Stimulated activated CD8-positive, alpha-beta memory T cell treated with anti-CD3 and anti-CD28 coated beads, Interleukin-12 subunit alpha, Interleukin-12 subunit beta, amount 100 ng/mL, for 24 hours (primary cell): Measurements from ENCODE around the gene ABHD8.

Source experiments
- DNase-seq: peaks from one replicate; pipeline ENCODE4 v3.0.0-alpha.2; 2020; ENCODE audit errors: extremely low read depth

Gene ABHD8

DNA sequence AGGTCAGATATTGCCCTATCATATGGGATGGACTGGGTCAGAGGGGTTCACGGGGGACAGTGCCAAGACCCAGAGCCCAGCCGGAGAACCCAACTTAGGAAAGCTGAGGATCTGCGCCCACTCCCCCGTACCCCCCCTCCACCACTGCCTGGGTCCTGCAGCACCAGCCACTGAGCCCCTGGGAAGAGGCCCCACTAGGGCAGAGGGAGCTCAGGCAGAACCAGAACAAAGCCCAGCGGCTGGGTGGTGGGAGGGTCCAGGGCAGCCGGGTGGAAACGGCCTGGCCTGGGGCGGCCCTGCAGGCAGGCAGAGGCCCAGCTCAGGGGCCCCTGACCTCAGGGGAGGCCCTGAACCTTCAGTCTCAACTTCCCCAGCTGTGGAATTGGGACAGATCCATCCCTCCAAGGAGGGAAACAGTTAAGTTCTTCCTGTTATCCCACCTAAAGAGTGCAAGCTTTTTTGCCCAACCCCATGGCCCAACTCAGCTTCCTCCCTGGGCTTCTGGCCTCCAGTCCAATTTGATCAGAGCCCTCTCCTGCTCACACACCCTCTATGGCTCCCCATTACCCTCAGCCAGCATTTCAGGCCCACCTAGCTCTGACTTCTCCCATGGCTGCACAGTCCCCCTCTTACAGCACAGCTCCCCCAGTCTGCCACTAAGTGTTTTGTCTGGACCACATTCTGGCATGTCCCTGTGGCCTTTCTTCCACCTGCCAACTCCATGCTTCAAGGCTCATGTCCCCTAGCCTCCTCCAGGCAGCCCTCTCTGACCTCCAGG lies 60.6 kb downstream of the ABHD8 start:
- DNase-seq = no peak
